Epithelial cell of proximal tubule (primary cell): ENCODE data around the gene GLB1L3. TPM values are rescaled to one million over a fixed set of nuclear protein-coding genes. Genes with fewer than 3 reads are reported as not detected.
"Not testable (repeated sequence)": the region's sequence is repeated elsewhere in the genome, so short reads cannot be mapped to it uniquely, and the experiment has no call there.

Source experiments
- DNase-seq: peaks from one replicate; pipeline ENCODE4 v3.0.0-alpha.2; 2011; ENCODE audit warnings: low read depth
- H3K4me3 ChIP-seq: 2 replicates; pipeline ENCODE4 v1.5.1; 2011; ENCODE audit warnings: low read depth, mild to moderate bottlenecking, low read length
- CTCF ChIP-seq: conservative IDR thresholded peaks from 2 replicates; pipeline ENCODE4 v1.5.1; 2012; ENCODE audit warnings: low read depth, mild to moderate bottlenecking, low read length
- total RNA-seq: library from RNA; depleted of rRNA; stranded (reverse); fragments of >200 nt; gene quantifications from 2 replicates; pipeline ENCODE4 v1.2.3, GENCODE V29; 2015

GLB1L3 gene
- total RNA-seq, 1 donor from 2014 or later, result 0.17 TPM

GRCh38 chr11:134339756-134340155 is 63.6 kb downstream of the GLB1L3 start:
- DNase-seq, result no peak
- TF ChIP-seq CTCF, result no peak
- H3K4me3 ChIP-seq, result no peak overlapping the region

GRCh38 chr11:134340354-134340964 is 64.3 kb downstream of the GLB1L3 start:
- no peak for TF ChIP-seq CTCF
- no peak overlapping the region for H3K4me3 ChIP-seq
- no peak for DNase-seq

- H3K4me3 ChIP-seq, result no peak overlapping the region
- TF ChIP-seq CTCF, result no peak
- DNase-seq, result no peak
These were observed 65.8 kb downstream of the GLB1L3 start for GRCh38 chr11:134341805-134342571.

- H3K4me3 ChIP-seq, result no peak overlapping the region
- no peak for TF ChIP-seq CTCF
- DNase-seq, result no peak
These were observed 66.6 kb downstream of the GLB1L3 start for GRCh38 chr11:134342572-134343340.

- TF ChIP-seq CTCF, result no peak
- no peak overlapping the region for H3K4me3 ChIP-seq
- no peak for DNase-seq
These were observed 67.5 kb downstream of the GLB1L3 start for GRCh38 chr11:134343646-134344045.

- H3K4me3 ChIP-seq, DNase-seq: not testable (repeated sequence)
These were observed 68.5 kb downstream of the GLB1L3 start for GRCh38 chr11:134344497-134345236.

GRCh38 chr11:134345237-134345550 is 69.0 kb downstream of the GLB1L3 start:
- H3K4me3 ChIP-seq, result no peak overlapping the region
- no peak for TF ChIP-seq CTCF
- DNase-seq, result no peak
